ENCODE data around the gene MEIS1. TPM values are rescaled to one million over a fixed set of nuclear protein-coding genes. Genes with fewer than 3 reads are reported as not detected.
"Not testable (repeated sequence)": the region's sequence is repeated elsewhere in the genome, so short reads cannot be mapped to it uniquely, and the experiment has no call there.

Gene MEIS1
- 0.20 TPM in 1 of 2 replicates, not detected in the other for total RNA-seq

GRCh38 chr2:66434679-66435548 is at the start of gene MEIS1:
Gene MEIS1, plus strand, starts transcription at chr2:66435125. Its CDS starts 732 bp downstream, at chr2:66435857.
- intact Hi-C loops (cut with micrococcal nuclease), result no loop called here

DNA sequence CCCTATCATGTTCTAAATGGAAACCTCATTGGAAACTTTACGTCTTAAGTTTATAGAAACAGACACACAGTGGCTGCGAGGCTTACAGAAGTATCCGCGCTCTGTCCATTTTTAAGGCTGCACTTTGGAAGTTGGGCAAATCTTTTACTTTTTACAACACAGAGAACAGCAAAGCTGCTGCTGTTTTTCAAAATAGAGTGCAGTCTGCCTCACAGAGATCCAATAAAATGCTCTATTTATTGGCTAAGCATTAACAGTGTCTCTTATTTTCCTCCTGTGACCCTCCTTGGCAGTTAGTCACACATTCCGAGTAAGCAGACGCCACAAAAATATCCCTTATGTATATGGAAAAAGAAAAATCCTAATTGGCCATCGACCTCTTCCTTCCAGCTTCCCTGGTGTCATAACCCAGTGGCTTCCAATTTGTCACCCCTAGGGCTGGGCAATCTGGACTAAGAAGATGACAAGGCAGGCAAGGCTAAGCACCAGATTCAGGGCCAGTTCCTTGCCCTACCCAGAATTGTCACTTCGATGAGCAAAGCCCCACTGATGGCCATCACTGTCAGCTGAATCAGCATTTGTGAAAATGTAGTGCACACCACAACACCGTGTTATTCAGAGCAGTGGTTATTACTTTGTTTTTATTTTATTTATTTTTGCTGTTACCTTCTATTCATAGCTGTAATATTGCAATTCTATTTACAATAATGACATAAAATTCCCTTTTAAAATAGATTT is 47.7 kb upstream of the MEIS1 start:
- intact Hi-C loops (cut with micrococcal nuclease), result no loop called here

GRCh38 chr2:66389651-66390131 is 45.2 kb upstream of the MEIS1 start:
- intact Hi-C loops (cut with micrococcal nuclease), result no loop called here

GRCh38 chr2:66390152-66390551 is 44.8 kb upstream of the MEIS1 start:
- intact Hi-C loops (cut with micrococcal nuclease), result no loop called here

- intact Hi-C loops (cut with micrococcal nuclease), result no loop called here
These were observed 44.1 kb upstream of the MEIS1 start for GRCh38 chr2:66390811-66391210.

DNA sequence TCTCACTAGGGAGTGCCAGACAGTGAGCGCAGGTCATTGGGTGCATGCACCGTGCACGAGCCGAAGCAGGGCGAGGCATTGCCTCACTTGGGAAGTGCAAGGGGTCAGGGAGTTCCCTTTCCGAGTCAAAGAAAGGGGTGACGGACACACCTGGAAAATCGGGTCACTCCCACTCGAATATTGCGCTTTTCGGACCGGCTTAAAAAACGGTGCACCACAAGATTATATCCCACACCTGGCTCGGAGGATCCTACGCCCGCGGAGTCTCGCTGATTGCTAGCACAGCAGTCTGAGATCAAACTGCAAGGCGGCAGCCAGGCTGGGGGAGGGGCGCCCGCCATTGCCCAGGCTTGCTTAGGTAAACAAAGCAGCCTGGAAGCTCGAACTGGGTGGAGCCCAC is 43.7 kb upstream of the MEIS1 start:
- intact Hi-C loops (cut with micrococcal nuclease), result not testable (repeated sequence)

DNA sequence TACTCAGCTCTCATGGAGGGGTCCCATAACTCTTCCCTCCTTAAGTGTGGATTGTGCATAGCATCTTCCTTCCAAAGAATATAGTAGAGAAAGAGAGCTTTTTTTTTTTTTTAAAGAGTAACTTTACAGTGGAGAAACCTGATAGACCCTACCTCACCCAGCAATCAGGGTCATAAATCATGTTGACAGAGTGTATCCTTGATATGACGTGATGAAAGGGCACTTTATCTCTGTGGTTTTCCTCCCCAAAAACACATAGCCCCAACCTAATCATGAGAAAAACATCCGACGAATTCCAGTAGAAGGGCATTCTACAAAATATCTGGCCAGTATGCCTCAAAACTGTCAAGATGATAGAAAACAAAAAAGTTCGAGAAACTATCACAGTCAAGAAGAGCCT is 29.5 kb upstream of the MEIS1 start:
- intact Hi-C loops (cut with micrococcal nuclease), result no loop called here

DNA sequence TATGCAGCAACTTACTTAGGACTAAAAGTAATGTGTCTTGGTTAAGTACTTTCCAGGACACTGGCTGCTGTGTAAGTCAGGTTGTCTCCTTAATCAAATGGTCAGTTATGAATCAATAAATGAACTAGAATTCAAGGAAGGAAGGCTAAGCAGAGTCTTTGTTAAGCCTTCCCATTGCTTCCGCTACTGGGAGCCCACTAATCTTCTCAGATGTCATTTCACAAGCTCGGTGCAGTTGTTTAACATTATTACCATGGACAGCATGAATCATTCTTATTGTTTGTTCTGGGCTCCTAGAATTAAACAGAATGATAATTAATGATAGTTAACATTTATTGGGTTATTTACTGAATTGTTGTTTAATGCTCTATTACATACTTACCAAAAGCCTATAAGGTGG is 26.0 kb upstream of the MEIS1 start:
- intact Hi-C loops (cut with micrococcal nuclease), result no loop called here

GRCh38 chr2:66412874-66413273 is 22.1 kb upstream of the MEIS1 start:
- intact Hi-C loops (cut with micrococcal nuclease), result no loop called here

GRCh38 chr2:66414896-66415295 is 20.0 kb upstream of the MEIS1 start:
- intact Hi-C loops (cut with micrococcal nuclease), result no loop called here

DNA sequence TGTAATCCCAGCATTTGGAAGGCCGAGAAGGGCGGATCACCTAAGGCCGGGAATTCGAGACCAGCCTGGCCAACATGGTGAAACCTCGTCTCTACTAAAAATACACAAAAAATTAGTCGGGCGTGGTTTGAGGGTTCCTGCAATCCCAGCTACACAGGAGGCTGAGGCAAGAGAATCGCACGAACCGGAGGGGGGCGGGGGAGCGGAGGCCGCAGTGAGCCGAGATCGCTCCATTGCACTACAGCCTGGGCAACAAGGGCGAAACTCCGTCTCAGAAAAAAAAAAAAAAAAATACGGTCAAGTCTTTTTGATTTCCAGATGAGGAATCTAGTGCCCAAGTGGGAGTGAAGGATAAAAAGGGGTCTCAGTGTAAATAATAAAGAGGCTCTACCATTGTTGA is 16.5 kb upstream of the MEIS1 start:
- intact Hi-C loops (cut with micrococcal nuclease), result no loop called here

DNA sequence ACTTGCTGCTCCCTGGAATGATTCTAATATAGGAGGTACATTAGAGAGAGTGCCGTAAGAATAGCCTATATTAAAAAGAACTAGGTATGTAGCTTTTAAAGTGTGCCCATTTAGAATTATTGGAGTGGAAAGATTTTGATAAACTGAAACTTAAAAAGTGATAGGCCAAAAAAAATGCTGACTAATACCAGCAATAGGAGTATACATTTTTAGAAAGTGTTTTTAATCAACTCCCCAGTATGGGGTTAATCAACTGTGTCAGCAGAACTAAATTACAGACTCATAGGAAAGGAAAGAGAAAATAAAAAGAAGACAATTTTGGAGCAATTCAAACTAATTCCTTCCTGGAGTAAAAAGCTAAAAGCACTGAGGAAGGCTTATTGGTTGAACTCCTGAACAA is 13.3 kb upstream of the MEIS1 start:
- intact Hi-C loops (cut with micrococcal nuclease), result loop anchor here (10.0 kb wide), 1 partner anchor 777 kb away; no protein-coding TSS in a partner anchor

DNA sequence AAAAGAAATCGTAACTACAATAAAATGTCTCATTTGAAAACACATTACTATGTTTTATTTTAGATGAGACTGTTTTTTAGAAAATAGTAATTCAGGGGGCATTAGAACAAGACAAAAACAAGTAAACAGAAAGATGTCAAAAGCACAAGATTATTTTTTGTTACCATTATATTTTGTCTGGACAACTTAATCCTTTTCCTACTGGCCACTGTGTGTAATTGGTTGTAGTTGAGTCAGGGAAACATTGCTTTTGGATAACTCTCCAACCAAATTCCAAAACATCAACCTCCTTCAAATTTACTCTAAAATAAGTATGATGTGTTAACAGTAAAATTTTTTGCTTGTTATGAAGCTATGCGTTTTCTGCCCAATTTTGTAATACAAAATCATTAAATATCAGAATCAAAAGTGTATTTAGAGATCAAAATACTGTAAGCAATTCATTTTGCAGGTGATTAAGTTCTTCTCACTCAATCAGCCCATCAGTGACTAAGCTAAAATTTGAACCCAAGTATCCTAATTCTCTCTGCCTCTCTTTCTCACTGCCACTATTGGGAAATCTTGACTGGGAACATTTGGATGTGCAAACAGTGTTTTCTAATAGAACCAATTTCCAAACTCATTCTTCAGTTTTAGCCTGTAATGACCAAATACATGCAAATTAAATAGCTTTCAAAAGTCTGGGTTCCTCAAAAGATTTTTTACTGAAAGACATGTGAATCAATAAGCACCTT is 11.4 kb upstream of the MEIS1 start:
- intact Hi-C loops (cut with micrococcal nuclease), result loop anchor here (10.0 kb wide), 1 partner anchor 779 kb away; no protein-coding TSS in a partner anchor

GRCh38 chr2:66426244-66427111 is 8.4 kb upstream of the MEIS1 start:
- intact Hi-C loops (cut with micrococcal nuclease), result loop anchor here (10.0 kb wide), 1 partner anchor 782 kb away; no protein-coding TSS in a partner anchor

- intact Hi-C loops (cut with micrococcal nuclease), result loop anchor here (10.0 kb wide), 1 partner anchor 782 kb away; no protein-coding TSS in a partner anchor
These were observed 7.6 kb upstream of the MEIS1 start for GRCh38 chr2:66427300-66427699.

DNA sequence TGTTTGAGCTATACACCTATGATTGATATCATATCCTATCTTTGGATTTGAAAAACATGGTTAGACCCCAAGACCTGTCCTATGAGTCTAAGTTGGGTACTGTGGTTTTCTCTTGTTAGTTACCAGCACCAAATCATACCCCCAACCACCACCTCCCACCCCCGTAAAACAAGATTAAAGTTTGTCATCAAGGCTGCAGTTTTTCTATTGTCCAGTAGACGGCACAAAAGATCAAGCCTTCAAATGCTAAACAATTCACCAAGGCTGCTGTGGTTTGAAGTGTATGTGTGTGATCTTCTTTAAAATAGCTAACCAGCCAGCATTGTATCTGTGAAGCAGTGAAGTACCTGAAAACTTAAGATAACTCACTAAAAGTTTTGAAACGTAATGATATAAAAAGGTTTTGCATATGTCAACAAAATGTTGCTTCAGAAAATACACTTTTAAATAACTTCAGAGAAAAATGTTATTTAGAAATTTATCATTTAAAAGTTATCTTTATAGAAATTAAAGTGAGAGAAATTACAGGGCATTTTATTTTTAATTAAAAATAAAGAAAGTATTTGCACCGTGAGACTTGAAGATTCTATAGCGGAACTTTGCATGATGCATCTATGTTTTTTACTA is 5.8 kb upstream of the MEIS1 start:
- intact Hi-C loops (cut with micrococcal nuclease), result loop anchor here (2.0 to 10.0 kb wide), 3 partner anchors 146 to 1048 kb away; no protein-coding TSS in a partner anchor

- intact Hi-C loops (cut with micrococcal nuclease), result loop anchor here (2.0 to 10.0 kb wide), 3 partner anchors 145 to 1047 kb away; no protein-coding TSS in a partner anchor
These were observed 5.0 kb upstream of the MEIS1 start for GRCh38 chr2:66429693-66430504.

GRCh38 chr2:66430505-66431273 is 4.2 kb upstream of the MEIS1 start:
- intact Hi-C loops (cut with micrococcal nuclease), result no loop called here

All from T-helper 1 cell treated with Interleukin-12 subunit alpha and Interleukin-12 subunit beta and Interleukin-4 antibody, amounts not matched to agents 30 ng/mL and 1 ng/mL, for 36 hours (primary cell).